Mammary epithelial cell (primary cell): ENCODE data around the gene HSCB.

Experiments
- CTCF ChIP-seq, 2 donors: IDR thresholded peaks in 1 of 2; conservative IDR thresholded peaks in 1 of 2; 2 replicates each; pipeline ENCODE4 v1.5.1; 2011 to 2012; ENCODE audit warnings: inconsistent platforms in 2 of 2, low read length in 2 of 2, mild to moderate bottlenecking in 2 of 2, control low read depth in 1 of 2, low read depth in 1 of 2; ENCODE audit not compliant: insufficient read depth in 1 of 2; ENCODE audit errors: extremely low read depth in 1 of 2
- EZH2 ChIP-seq: IDR thresholded peaks from 2 replicates; pipeline ENCODE4 v1.6.1; 2012; ENCODE audit warnings: low read length, inconsistent platforms, borderline replicate concordance

GRCh38 chr22:28711820-28712777, 29.7 kb upstream of the HSCB start:
- no peak for TF ChIP-seq CTCF (conservative IDR thresholded peaks at IDR 0.05 in 1 of 2, IDR thresholded peaks at IDR 0.05 in 1 of 2; ENCODE audit: extremely low read depth in 1 of 2, insufficient read depth in 1 of 2, low read depth in 1 of 2, low read length in 2 of 2)
- no peak for TF ChIP-seq EZH2
